Left cardiac atrium (tissue), 4 donors: ENCODE measurements around the gene ERICH3. TPM values are rescaled to one million over a fixed set of nuclear protein-coding genes. Genes with fewer than 3 reads are reported as not detected.
"Not testable (repeated sequence)": the region's sequence is repeated elsewhere in the genome, so short reads cannot be mapped to it uniquely, and the experiment has no call there.

Experiments used
- ATAC-seq, 2 donors: fragments of 200-7000 bp; cut with Tn5 transposase; one replicate each; pipeline ENCODE4 v1.9.1; 2020; ENCODE audit warnings: mild to moderate bottlenecking in 2 of 2, moderate library complexity in 2 of 2
- DNase-seq: peaks from one replicate; pipeline ENCODE4 v3.0.0-alpha.2; 2020
- intact Hi-C, 2 donors: fragments of 100-400 bp; cut with DNase I; formaldehyde crosslinking; loops; one replicate each; pipeline versions ENCODE4 v1.14.1 to v1.15.1; 2022 to 2023
- total RNA-seq, 2 donors: library from RNA; stranded (reverse); fragmentation: NEBNext Ultra II Directional; extraction: Animal tissue kit (Norgen Biotek cat#: 25700); gene quantifications; one replicate each; pipeline ENCODE4 v1.2.1, GENCODE V29; 2021
- donor health status: DM: no; HTN: yes; CAD: no.
- donor health status: DM: no; HTN: yes; CAD: no; lungs with severe emphysema.
- donor health status: DM: yes; HTN: yes; CAD: no.
- donor health status: Dilated cardiomyopathy.

Gene ERICH3
- total RNA-seq, 2 donors from 2014 or later, result not detected

- DNase-seq (no peak), ATAC-seq (no peak)
Observed at GRCh38 chr1:74681449-74681848, 7.9 kb upstream of the ERICH3 start.

GRCh38 chr1:74681001-74681400, 7.4 kb upstream of the ERICH3 start:
- intact Hi-C loops, result no loop called here
- ATAC-seq, result no peak
- no peak for DNase-seq

More at GRCh38 chr1:74681449-74681848, 7.9 kb upstream of the ERICH3 start:
- intact Hi-C loops, result no loop called here

DNA sequence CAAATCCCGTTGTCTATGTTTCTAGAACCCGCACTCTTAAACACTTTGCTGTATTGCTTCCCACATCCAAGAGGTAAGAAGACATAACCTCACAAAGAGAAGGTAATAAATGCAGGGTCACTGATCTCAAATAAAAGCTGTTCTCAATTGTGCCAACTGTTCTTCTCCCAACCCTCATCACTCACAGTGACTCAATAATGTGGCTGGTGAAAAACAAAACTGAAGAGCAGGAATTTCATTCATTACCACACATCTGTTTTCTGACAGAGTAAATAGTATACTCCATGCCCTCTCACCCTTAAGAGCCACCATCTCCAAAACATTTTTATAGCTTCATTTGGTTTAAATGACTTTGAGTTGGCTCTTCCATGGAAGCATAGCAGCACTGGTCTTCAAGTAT, 6.2 kb upstream of the ERICH3 start:
- no peak for ATAC-seq
- intact Hi-C loops, result no loop called here

DNA sequence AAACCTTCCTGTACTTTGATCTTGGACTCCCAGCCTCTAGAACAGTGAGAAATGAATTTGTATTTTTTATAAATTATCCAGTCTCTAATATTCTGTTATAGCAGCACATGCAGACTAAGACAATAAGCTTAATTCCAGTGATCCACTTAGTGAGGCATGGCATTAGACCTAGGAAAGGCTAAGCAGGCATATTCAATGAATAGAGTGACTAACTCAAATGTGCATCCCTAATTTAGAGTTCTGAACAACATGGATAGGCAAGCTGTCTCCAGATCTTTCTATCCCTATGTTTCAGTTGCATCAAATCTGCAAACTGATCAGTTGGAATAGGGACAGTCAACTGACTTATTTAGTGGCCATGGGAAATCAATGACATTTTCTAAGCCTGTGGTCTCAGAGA, 4.3 kb upstream of the ERICH3 start:
- intact Hi-C loops, result no loop called here
- ATAC-seq (no peak), DNase-seq (no peak)

More for the DNA sequence above, 6.2 kb upstream of the ERICH3 start:
- no peak for DNase-seq

GRCh38 chr1:74674278-74675048, 871 bp upstream of the ERICH3 start:
- DNase-seq, result no peak
- intact Hi-C loops, result no loop called here
- no peak for ATAC-seq

GRCh38 chr1:74670866-74671265, 2.7 kb downstream of the ERICH3 start:
- DNase-seq, ATAC-seq, intact Hi-C loops: not testable (repeated sequence)

- intact Hi-C loops, result no loop called here
- no peak for ATAC-seq
- DNase-seq, result no peak
Observed at GRCh38 chr1:74654708-74655107, 18.9 kb downstream of the ERICH3 start.

DNA sequence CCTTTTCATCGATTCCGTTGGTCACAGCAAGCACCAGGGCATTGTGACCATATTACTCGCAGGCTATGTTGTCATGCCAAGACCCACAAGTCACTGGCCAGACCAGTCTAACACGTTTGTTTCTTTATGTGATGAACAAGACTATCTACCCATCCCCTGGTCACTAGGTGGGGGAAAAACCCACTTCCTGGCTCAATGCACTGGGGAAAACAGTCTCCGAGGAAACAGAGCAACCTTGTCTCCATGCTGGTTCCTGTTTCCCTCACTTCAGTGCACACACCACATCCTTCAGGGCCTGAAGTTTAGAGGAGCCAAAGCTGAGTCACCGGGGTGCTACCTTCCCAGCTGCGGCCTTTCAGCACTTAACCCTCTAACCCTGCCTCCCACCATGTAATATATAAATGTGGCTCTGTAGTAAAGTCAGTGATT, 20.9 kb downstream of the ERICH3 start:
- intact Hi-C loops, result no loop called here
- ATAC-seq (no peak), DNase-seq (no peak)

- DNase-seq, result no peak
- ATAC-seq, result no peak
Observed at GRCh38 chr1:74650561-74650960, 23.0 kb downstream of the ERICH3 start.

DNA sequence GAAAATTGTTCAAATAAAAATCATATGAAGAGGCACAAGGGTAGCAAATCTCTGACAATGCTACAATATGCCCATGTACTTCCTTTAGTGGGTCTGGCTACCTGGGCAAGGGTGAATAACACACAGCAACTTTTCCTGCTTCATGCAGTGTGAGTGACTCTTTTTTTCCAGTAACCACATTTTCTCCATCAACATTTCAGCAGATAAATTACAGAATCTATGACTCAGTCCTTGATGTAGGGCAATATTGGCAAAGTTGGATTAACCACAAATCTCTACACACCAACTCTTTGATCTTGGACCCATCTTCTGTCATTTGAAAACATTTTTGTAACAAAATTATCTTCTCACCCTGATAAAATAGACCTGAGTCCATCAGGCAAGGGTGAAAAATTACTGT, 31.7 kb downstream of the ERICH3 start:
- no peak for ATAC-seq
- intact Hi-C loops, result no loop called here

More at GRCh38 chr1:74650561-74650960, 23.0 kb downstream of the ERICH3 start:
- intact Hi-C loops, result no loop called here

GRCh38 chr1:74641161-74641560, 32.4 kb downstream of the ERICH3 start:
- intact Hi-C loops, result no loop called here
- no peak for ATAC-seq
- DNase-seq, result no peak

More for the DNA sequence above, 31.7 kb downstream of the ERICH3 start:
- no peak for DNase-seq

DNA sequence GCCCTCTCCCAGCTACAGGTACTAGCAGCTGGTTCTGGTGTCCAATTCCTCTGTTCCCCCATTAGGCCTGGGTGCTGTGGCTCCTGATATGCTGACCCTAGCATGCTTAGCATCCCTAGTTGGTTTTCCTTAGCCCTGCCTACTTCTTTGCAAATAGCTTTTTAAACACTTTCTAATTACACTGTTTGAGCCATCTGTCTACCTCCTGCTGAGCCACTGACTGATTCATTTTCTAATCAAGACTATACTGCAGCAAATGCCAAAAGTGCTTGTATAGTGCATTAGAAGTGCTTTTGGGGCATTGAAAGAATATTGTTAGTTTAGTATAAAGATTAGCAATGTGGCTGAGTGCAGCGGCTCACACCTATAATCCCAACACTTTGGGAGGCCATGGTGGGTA, 36.3 kb downstream of the ERICH3 start:
- intact Hi-C loops, result no loop called here
- DNase-seq, result no peak
- no peak for ATAC-seq

DNA sequence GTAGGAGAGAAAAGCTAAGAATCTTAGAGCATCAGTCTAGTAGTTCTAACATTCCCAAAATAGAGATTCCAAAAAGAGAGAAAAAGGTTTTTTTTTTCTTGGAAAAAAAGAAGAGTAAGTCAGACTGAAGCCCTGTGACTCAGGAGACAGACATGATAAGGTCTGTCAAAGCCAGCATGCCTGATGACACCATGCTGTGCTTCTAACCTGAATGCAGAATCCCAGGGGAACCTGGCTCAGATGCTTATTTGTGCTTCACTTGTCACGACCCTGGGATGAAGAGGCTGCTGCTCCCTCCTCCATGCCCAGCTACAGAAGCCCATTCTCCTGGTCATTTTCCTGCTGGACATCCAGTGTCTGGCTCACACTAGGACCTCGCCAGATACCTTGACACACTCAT, 44.3 kb downstream of the ERICH3 start:
- ATAC-seq (no peak), DNase-seq (no peak)
- intact Hi-C loops, result no loop called here

DNA sequence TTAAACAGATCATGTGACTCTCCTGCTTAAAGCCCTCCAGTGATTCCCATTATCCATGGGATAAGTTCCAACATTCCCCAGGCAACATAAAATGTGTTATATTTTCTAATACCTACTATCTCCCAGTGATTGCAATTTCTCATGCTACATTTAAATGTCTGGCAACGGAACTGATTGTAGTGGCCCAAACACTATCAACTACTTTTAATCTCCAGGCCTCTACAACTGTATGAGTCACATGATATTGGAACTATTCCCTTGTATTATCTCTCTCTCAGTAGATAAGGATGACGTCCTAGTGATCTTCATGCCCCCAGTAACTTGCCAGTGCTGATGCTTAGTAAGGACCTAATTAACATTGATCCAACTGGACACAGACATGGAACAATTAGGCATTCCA, 49.9 kb downstream of the ERICH3 start:
- intact Hi-C loops, result no loop called here
- DNase-seq, result no peak
- ATAC-seq, result no peak

GRCh38 chr1:74620242-74620641, 53.4 kb downstream of the ERICH3 start:
- DNase-seq (no peak), ATAC-seq (no peak)
- intact Hi-C loops, result no loop called here

DNA sequence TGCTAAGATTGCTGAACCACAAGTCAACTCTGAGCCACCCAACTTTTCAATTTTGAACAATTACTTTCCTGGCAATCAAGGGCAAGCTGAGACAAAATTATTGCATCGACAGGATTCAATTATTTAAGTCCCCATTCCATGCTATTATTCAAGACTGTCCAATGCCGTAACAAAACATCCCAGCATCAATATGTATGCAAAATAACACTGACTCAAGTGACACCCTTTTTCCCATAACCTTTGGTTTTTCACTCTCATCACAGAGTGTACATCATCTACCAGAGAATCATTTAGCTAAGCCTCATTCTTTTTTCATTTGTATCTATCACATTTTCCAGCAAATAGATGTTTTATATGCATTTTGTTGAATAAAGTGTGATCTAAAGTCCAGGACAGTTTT, 54.6 kb downstream of the ERICH3 start:
- ATAC-seq, result no peak
- no peak for DNase-seq
- intact Hi-C loops, result no loop called here

DNA sequence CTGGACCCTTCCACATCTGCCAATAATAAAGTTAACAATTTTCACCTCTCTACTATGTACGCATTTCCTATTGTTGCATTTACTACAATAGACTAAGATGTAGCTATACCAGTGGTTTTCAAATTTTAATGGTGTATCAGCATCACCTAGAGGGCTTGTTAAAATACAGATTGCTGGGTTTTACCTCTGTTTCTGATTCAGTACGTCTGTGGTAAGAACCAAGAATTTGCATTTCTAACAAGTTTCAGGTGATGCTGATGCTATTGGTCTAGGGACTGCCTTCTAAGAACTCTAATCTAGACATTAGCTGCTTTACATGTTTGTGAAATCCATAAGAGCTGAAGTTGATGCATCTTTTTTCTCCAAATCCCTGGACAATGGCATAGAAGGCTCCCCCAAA, 59.7 kb downstream of the ERICH3 start:
- DNase-seq (no peak), ATAC-seq (no peak)
- intact Hi-C loops, result no loop called here

- DNase-seq (no peak), ATAC-seq (no peak)
- intact Hi-C loops, result no loop called here
Observed at GRCh38 chr1:74611887-74612286, 61.7 kb downstream of the ERICH3 start.

GRCh38 chr1:74610961-74611360, 62.6 kb downstream of the ERICH3 start:
- intact Hi-C loops, result no loop called here
- DNase-seq (no peak), ATAC-seq (no peak)

- ATAC-seq (no peak), DNase-seq (no peak)
- intact Hi-C loops, result no loop called here
Observed at GRCh38 chr1:74609810-74610371, 63.7 kb downstream of the ERICH3 start.

- DNase-seq, result no peak
- no peak for ATAC-seq
- intact Hi-C loops, result no loop called here
Observed at GRCh38 chr1:74596717-74597116, 76.9 kb downstream of the ERICH3 start.
